GM12878 (cell line): ENCODE data around the gene ABCA2. TPM values are rescaled to one million over a fixed set of nuclear protein-coding genes. Genes with fewer than 3 reads are reported as not detected.

Experiments
- ATAC-seq: fragments of 200-7000 bp; cut with Tn5 transposase; 3 replicates; pipeline ENCODE4 v1.9.1; 2020; ENCODE audit warnings: mild to moderate bottlenecking, moderate library complexity
- BruUV-seq: library from RNA; stranded (reverse); fragments of 400-500 nt; replicated peaks from 2 replicates; lab custom pipeline; 2021; lab: Mats Ljungman, UMichigan
- CTCF ChIA-PET: fragments of 300-600 bp; sonication (Branson Sonifier 250); formaldehyde crosslinking; extraction: SDS; loops from one replicate; lab custom pipeline; 2021; ENCODE audit warnings: inconsistent platforms; lab: Yijun Ruan, JAX
- POLR2A ChIA-PET: fragments of 350-600 bp; formaldehyde crosslinking; extraction: SDS; loops from one replicate; lab custom pipeline; 2021; ENCODE audit warnings: inconsistent platforms; lab: Charles Lee
- RAD21 ChIA-PET: fragments of 300-600 bp; sonication (Branson Sonifier 250); formaldehyde crosslinking; loops from one replicate; lab custom pipeline; 2023; ENCODE audit warnings: antibody characterized with exemption; ENCODE audit not compliant: unreplicated experiment; lab: Charles Lee
- SMC1A ChIA-PET: fragments of 300-600 bp; sonication (Branson Sonifier 250); formaldehyde crosslinking; loops from one replicate; lab custom pipeline; 2023; ENCODE audit not compliant: unreplicated experiment, uncharacterized antibody; lab: Charles Lee
- DNase-seq: peaks from one replicate; pipeline ENCODE4 v3.0.0-alpha.2; 2011; ENCODE audit warnings: low read depth, low spot score
- FAIRE-seq: peaks from 3 replicates; lab custom pipeline; 2011; peaks lifted over from hg19 to GRCh38; lab: Jason Lieb, UNC
- H2AFZ ChIP-seq: 2 replicates; pipeline ENCODE4 v1.6.0; 2011; ENCODE audit warnings: low read depth, low read length, control low read depth; ENCODE audit not compliant: control insufficient read depth
- H3K27ac ChIP-seq: 2 replicates; pipeline ENCODE4 v1.5.1; 2011; ENCODE audit warnings: control low read depth; ENCODE audit not compliant: control insufficient read depth, insufficient read depth
- H3K27me3 ChIP-seq, 2 experiments: replicated peaks in 1 of 2; 2 replicates each; pipeline versions ENCODE4 v1.6.0 to v1.6.1; 2011; ENCODE audit warnings: low read length in 1 of 2; ENCODE audit not compliant: control insufficient read depth in 2 of 2, insufficient read depth in 2 of 2
- H3K36me3 ChIP-seq, 2 experiments: 2 replicates each; pipeline ENCODE4 v1.5.1; 2011; ENCODE audit warnings: low read length in 1 of 2; ENCODE audit not compliant: control insufficient read depth in 2 of 2, insufficient read depth in 2 of 2
- H3K4me1 ChIP-seq: 2 replicates; pipeline ENCODE4 v1.6.1; 2011; ENCODE audit warnings: mild to moderate bottlenecking, low read length, moderate library complexity, mixed read lengths; ENCODE audit not compliant: control insufficient read depth, insufficient read depth
- H3K4me2 ChIP-seq: 2 replicates; pipeline ENCODE4 v1.6.0; 2011; ENCODE audit warnings: control low read depth; ENCODE audit not compliant: control insufficient read depth, insufficient read depth
- H3K4me3 ChIP-seq: fragments of 200-600 bp; sonication (generic); 2 replicates; pipeline ENCODE4 v1.5.1; 2016
- H3K79me2 ChIP-seq: 2 replicates; pipeline ENCODE4 v1.6.0; 2011; ENCODE audit warnings: low read length; ENCODE audit not compliant: control insufficient read depth, insufficient read depth
- H3K9ac ChIP-seq: 2 replicates; pipeline ENCODE4 v1.8.0; 2011; ENCODE audit warnings: low read length, control low read depth, mixed read lengths; ENCODE audit not compliant: control insufficient read depth, insufficient read depth
- H3K9me3 ChIP-seq: replicated peaks from 3 replicates; pipeline ENCODE4 v1.5.1; 2011; ENCODE audit warnings: mild to moderate bottlenecking, low read length; ENCODE audit not compliant: control insufficient read depth, insufficient read depth
- H4K20me1 ChIP-seq: 2 replicates; pipeline ENCODE4 v1.6.0; 2011; ENCODE audit not compliant: control insufficient read depth, insufficient read depth
- ATF3 ChIP-seq: IDR thresholded peaks from 2 replicates; pipeline ENCODE4 v1.6.1; 2011; ENCODE audit warnings: low read depth, mild to moderate bottlenecking, low read length, moderate library complexity, borderline replicate concordance; ENCODE audit errors: extremely low read depth
- BCLAF1 ChIP-seq: fragments of 450-650 bp; IDR thresholded peaks from 2 replicates; pipeline ENCODE4 v1.6.1; 2017; ENCODE audit warnings: antibody characterized with exemption, mild to moderate bottlenecking, moderate library complexity
- CHD2 ChIP-seq: IDR thresholded peaks from 2 replicates; pipeline ENCODE4 v1.6.1; 2011; ENCODE audit warnings: low read depth, low read length, improper control_type of control experiment, borderline replicate concordance
- CREM ChIP-seq: IDR thresholded peaks from 2 replicates; pipeline ENCODE4 v1.6.1; 2014; ENCODE audit warnings: antibody characterized with exemption, low read depth
- EP300 ChIP-seq, 2 experiments: fragments of 150-350 bp in 1 of 2; IDR thresholded peaks; 2 replicates each; pipeline ENCODE4 v1.6.1; 2011 to 2012; ENCODE audit warnings: low read depth in 2 of 2, low read length in 2 of 2, borderline replicate concordance in 1 of 2, improper control_type of control experiment in 1 of 2, inconsistent platforms in 1 of 2; ENCODE audit not compliant: control insufficient read depth in 1 of 2
- EZH2 ChIP-seq: IDR thresholded peaks from 2 replicates; pipeline ENCODE4 v1.6.1; 2012; ENCODE audit warnings: low read depth, mild to moderate bottlenecking, control low read depth, inconsistent platforms, low read length, borderline replicate concordance; ENCODE audit not compliant: control insufficient read depth
- GATAD2B ChIP-seq: fragments of 450-650 bp; conservative IDR thresholded peaks from 2 replicates; pipeline ENCODE4 v1.6.1; 2017; ENCODE audit warnings: low read depth, mild to moderate bottlenecking, moderate library complexity
- HCFC1 ChIP-seq: fragments of 150-350 bp; IDR thresholded peaks from 2 replicates; pipeline ENCODE4 v1.6.1; 2014; ENCODE audit warnings: low read length
- KLF5 ChIP-seq: fragments of 450-650 bp; IDR thresholded peaks from 2 replicates; pipeline ENCODE4 v1.6.1; 2014; ENCODE audit warnings: mild to moderate bottlenecking; ENCODE audit not compliant: partially characterized antibody
- MYC ChIP-seq: IDR thresholded peaks from 2 replicates; pipeline ENCODE4 v1.6.1; 2011; ENCODE audit warnings: mild to moderate bottlenecking, low read length, moderate library complexity, inconsistent platforms; ENCODE audit not compliant: insufficient read depth, insufficient replicate concordance, insufficient read length, severe bottlenecking
- PAX8 ChIP-seq: fragments of 450-650 bp; IDR thresholded peaks from 2 replicates; pipeline ENCODE4 v1.6.1; 2017; ENCODE audit warnings: mild to moderate bottlenecking, moderate library complexity
- RELA ChIP-seq: fragments of 450-650 bp; IDR thresholded peaks from 2 replicates; pipeline ENCODE4 v1.8.0; 2014; ENCODE audit warnings: borderline replicate concordance; ENCODE audit not compliant: partially characterized antibody
- RFX5 ChIP-seq: IDR thresholded peaks from 2 replicates; pipeline ENCODE4 v1.6.1; 2011; ENCODE audit warnings: low read depth, low read length, improper control_type of control experiment
- RUNX3 ChIP-seq: IDR thresholded peaks from 2 replicates; pipeline ENCODE4 v1.6.1; 2012; ENCODE audit warnings: low read length, inconsistent platforms
- SP1 ChIP-seq: IDR thresholded peaks from one replicate; pipeline ENCODE4 v1.6.1; 2011; ENCODE audit warnings: low read depth, low read length
- SREBF1 ChIP-seq: IDR thresholded peaks from 2 replicates; pipeline ENCODE4 v1.6.1; 2012; ENCODE audit warnings: mild to moderate bottlenecking, low read length
- SRF ChIP-seq, 2 experiments: IDR thresholded peaks; 2 replicates each; pipeline ENCODE4 v1.6.1; 2011; ENCODE audit warnings: low read depth in 2 of 2, low read length in 2 of 2, mild to moderate bottlenecking in 1 of 2, moderate library complexity in 1 of 2
- STAT3 ChIP-seq: IDR thresholded peaks from 2 replicates; pipeline ENCODE4 v1.6.1; 2011; ENCODE audit warnings: low read depth, low read length, improper control_type of control experiment
- TARDBP ChIP-seq: IDR thresholded peaks from 2 replicates; pipeline ENCODE4 v1.6.1; 2016; ENCODE audit warnings: borderline replicate concordance
- WRNIP1 ChIP-seq: IDR thresholded peaks from 2 replicates; pipeline ENCODE4 v1.6.1; 2011; ENCODE audit warnings: low read depth, low read length, improper control_type of control experiment, borderline replicate concordance
- WGBS: methylation state at CpG from one replicate; pipeline ENCODE4 v1.1.6; 2016; ENCODE audit warnings: low lambda C conversion rate; ENCODE audit not compliant: insufficient replicate concordance, insufficient coverage; ENCODE audit errors: missing lambda C conversion rate; 5-methylcytosine and 5-hydroxymethylcytosine counted together
- in situ Hi-C: fragments of 300-500 bp; cut with MboI; formaldehyde crosslinking; loops from 9 replicates; pipeline ENCODE4 v1.14.3; 2018; ENCODE audit warnings: mixed read lengths
- intact Hi-C: fragments of 100-400 bp; cut with micrococcal nuclease; formaldehyde crosslinking; loops from one replicate; pipeline ENCODE4 v1.14.2; 2022; ENCODE audit not compliant: unreplicated experiment
- polyA plus RNA-seq, 11 experiments: library from polyadenylated mRNA; depleted of rRNA in 4 of 11; unstranded in 6 of 11; stranded (reverse) in 5 of 11; fragments of >200 nt; fragmentation: Nextera tagmentation in 4 of 11; fragmentation: Illumina TruSeq in 1 of 11; extraction: Ambion mirVana in 4 of 11; extraction: Trizol in 1 of 11; gene quantifications; 1 replicate in 1 of 11; 2 replicates in 10 of 11; pipeline versions ENCODE4 v1.2.1 to v1.2.3, GENCODE V29; 2011 to 2016; ENCODE audit warnings: inconsistent platforms in 2 of 11, missing spikeins in 2 of 11, low read depth in 1 of 11
- total RNA-seq, 4 experiments: library from RNA; depleted of rRNA in 3 of 4; stranded (reverse); fragments of >200 nt in 3 of 4; fragmentation: Illumina TruSeq in 1 of 4; extraction: Trizol in 1 of 4; gene quantifications; 2 replicates each; pipeline versions ENCODE4 v1.2.1 to v1.2.3, GENCODE V29; 2013 to 2021

The ABCA2 gene
- total and polyA plus RNA-seq, 10 of the 15 experiments (the other 5 are each of a cell fraction or from before 2014, with no cell fraction given) = 0.13 to 2.6 (median 0.71) TPM; not detected in 2

GRCh38 chr9:137055385-137056364 lies 27.6 kb upstream of the ABCA2 start:
- H3K9ac ChIP-seq = no peak overlapping the region
- ChIA-PET CTCF (interaction anchor here (1.1 to 2.0 kb wide), 4 partner anchors 8 to 26 kb away, joined by 3 to 6 read pairs (median 5); no protein-coding TSS in a partner anchor), POLR2A (interaction anchor here (0.5 to 0.7 kb wide), 2 partner anchors 14 to 17 kb away, joined by 3 to 4 read pairs; no protein-coding TSS in a partner anchor), SMC1A (no interaction called here), RAD21 (interaction anchor here (1.0 to 1.1 kb wide), 3 partner anchors 12 to 22 kb away, joined by 3 to 4 read pairs (median 3); partner anchors contain the start of gene UAP1L1)
- H3K4me3 ChIP-seq = no peak overlapping the region
- no peaks in the 10 kb centered on the region for H3K9me3 ChIP-seq
- peaks cover 6 to 13% of the 10 kb centered on the region in 2 experiments; a peak in 3 of 4 replicates for H3K27me3 ChIP-seq
- no peak overlapping the region for H3K4me2 ChIP-seq
- H2AFZ ChIP-seq = no peak overlapping the region
- intact Hi-C loops (no loop called here), in situ Hi-C loops (no loop called here)
- no peaks in the 10 kb centered on the region for H3K4me1 ChIP-seq
- ATAC-seq = no peak
- DNase-seq = no peak
- no peak for FAIRE-seq
- no peak overlapping the region for H3K27ac ChIP-seq
- BruUV-seq = no TSS peak
- H4K20me1 ChIP-seq = no peaks in the 10 kb centered on the region
- TF ChIP-seq KLF5 = no peak
- no peak for TF ChIP-seq HCFC1
- no peak for TF ChIP-seq GATAD2B
- no peak for TF ChIP-seq EZH2
- TF ChIP-seq RELA = no peak
- no peak for TF ChIP-seq CHD2
- TF ChIP-seq CREM = no peak
- no peak for TF ChIP-seq SRF (IDR thresholded peaks at IDR 0.05; ENCODE audit: low read depth in 2 of 2, low read length in 2 of 2)
- TF ChIP-seq SP1 = no peak
- TF ChIP-seq MYC = no peak
- TF ChIP-seq BCLAF1 = no peak
- no peak for TF ChIP-seq RUNX3
- TF ChIP-seq TARDBP = no peak
- TF ChIP-seq SREBF1 = no peak
- TF ChIP-seq EP300 (IDR thresholded peaks at IDR 0.05; ENCODE audit: borderline replicate concordance in 1 of 2, control insufficient read depth in 1 of 2, low read depth in 2 of 2, low read length in 2 of 2) = no peak
- no peak for TF ChIP-seq PAX8
- no peak for TF ChIP-seq WRNIP1
- TF ChIP-seq RFX5 = no peak
- TF ChIP-seq ATF3 = no peak
- TF ChIP-seq STAT3 = no peak
- no peaks in the 10 kb centered on the region for H3K79me2 ChIP-seq
- H3K36me3 ChIP-seq = no peaks in the 10 kb centered on the region
- WGBS = 60% methylated on average over 28 of the region's 28 CpGs
